Nasal cavity respiratory epithelium epithelial cell of viscerocranial mucosa (primary cell): ENCODE data around the gene ETDB. TPM values are rescaled to one million over a fixed set of nuclear protein-coding genes. Genes with fewer than 3 reads are reported as not detected.

Source experiments
- total RNA-seq: library from RNA; depleted of rRNA; stranded (reverse); fragments of >200 nt; gene quantifications from 2 replicates; pipeline ENCODE4 v1.2.3, GENCODE V29; 2014

Gene ETDB
- total RNA-seq: not detected in 2 replicates

DNA sequence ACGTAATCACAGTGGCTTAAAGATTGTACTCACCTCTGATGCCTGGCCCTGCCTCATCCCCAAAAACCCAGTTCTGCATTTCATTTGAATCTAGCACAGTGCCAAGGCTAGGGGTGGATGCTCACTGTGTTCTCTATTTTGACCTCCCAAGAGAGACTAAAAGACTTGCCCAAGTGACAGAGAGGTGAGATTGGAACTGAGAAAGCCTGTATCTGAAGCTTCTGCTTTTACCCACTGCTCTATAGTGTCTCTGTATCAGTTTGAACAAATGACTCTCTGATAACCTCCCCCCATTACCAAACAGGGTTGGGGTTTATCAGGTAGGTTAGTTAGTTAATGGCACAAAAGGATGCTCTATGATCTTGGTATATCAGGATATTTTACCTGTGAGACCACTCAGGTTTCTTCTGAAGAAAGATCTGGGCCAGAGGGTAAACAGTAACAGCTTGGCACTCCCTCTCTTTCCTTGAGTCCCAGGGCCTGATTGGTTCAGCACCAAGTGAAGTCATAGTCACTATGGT, at the start of gene ETDB:
Gene ETDB (minus strand): TSS at position 471 of the 521 bp plus-strand sequence. CDS start 1,265 bp downstream, outside the sequence.

Other genes with a start within 250 kb of the ETDB start
- 32.8 and 34.5 TPM in 2 replicates for gene MOSPD1, start 205.3 kb downstream of the ETDB start, total RNA-seq
- 0.07 TPM in 1 of 2 replicates, not detected in the other for gene SMIM10, start 129.5 kb downstream of the ETDB start, total RNA-seq
- 0.68 and 2.3 TPM in 2 replicates for gene RTL8B, start 98.0 kb downstream of the ETDB start, total RNA-seq
- 8.2 and 18.7 TPM in 2 replicates for gene RTL8C, start 88.2 kb downstream of the ETDB start, total RNA-seq
- gene RTL8A, start 68.4 kb downstream of the ETDB start, total RNA-seq: 6.8 and 9.0 TPM in 2 replicates
- 0.34 and 0.71 TPM in 2 replicates for gene SMIM10L2B, start 21.8 kb downstream of the ETDB start, total RNA-seq
- not detected in 2 replicates for gene CT55, start 50.9 kb upstream of the ETDB start, total RNA-seq
- not detected in 2 replicates for gene ETDA, start 131.5 kb upstream of the ETDB start, total RNA-seq
- gene ETDC, start 189.0 kb upstream of the ETDB start, total RNA-seq: not detected in 2 replicates
- gene ZNF75D, start 223.6 kb upstream of the ETDB start, total RNA-seq: 5.5 and 6.1 TPM in 2 replicates
- gene ZNF449, start 224.3 kb upstream of the ETDB start, total RNA-seq: 5.2 and 8.2 TPM in 2 replicates